Coronary artery (tissue), 2 donors: ENCODE data around the gene PERM1.

Source experiments
- DNase-seq: peaks from one replicate; pipeline ENCODE4 v3.0.0-alpha.2; 2017; ENCODE audit warnings: low spot score
- H3K27ac ChIP-seq, 2 donors: fragments of 200-600 bp; sonication (generic); one replicate each; pipeline ENCODE4 v1.5.1; 2016 to 2019
- H3K4me3 ChIP-seq: fragments of 200-600 bp; sonication (generic); 2 replicates; pipeline ENCODE4 v1.5.1; 2016; ENCODE audit warnings: mild to moderate bottlenecking, moderate library complexity
- TF ChIP-seq, protein P1 (sequence below): fragments of 200-600 bp; sonication (generic); IDR thresholded peaks from one replicate; pipeline ENCODE4 v1.5.1; 2019; ENCODE audit warnings: antibody characterized with exemption

The PERM1 gene

DNA sequence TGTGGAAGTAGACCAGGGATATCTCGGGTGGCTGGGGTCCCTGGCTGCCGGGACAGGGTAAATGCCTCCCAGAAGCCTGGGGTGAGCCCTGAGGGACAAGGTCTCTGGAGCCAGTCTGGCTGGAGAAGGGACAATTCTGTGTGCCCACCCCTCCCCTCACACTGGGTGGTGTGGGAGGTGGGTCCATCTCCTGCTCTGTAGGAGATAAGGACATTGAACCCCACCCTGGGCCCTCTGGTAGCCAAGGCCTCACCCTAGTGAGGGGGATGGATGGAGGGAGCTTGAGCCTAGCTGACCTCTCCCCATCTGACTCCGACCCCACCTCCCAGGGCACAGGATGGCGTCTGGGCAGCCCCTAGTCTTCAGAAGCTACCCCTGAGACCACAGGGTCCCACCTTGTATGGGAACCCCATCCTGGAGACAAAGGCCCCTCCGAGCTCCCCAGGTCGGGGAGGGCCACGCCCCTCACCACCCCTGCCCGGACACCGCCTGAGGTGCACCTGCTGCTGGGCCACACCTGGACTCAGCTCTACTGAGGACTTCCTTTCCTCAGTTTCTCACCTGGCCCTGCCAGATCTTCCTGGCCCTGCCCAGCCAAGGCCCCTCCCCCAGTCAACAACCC is 42.4 kb upstream of the PERM1 start:
- TF ChIP-seq, protein P1, sequence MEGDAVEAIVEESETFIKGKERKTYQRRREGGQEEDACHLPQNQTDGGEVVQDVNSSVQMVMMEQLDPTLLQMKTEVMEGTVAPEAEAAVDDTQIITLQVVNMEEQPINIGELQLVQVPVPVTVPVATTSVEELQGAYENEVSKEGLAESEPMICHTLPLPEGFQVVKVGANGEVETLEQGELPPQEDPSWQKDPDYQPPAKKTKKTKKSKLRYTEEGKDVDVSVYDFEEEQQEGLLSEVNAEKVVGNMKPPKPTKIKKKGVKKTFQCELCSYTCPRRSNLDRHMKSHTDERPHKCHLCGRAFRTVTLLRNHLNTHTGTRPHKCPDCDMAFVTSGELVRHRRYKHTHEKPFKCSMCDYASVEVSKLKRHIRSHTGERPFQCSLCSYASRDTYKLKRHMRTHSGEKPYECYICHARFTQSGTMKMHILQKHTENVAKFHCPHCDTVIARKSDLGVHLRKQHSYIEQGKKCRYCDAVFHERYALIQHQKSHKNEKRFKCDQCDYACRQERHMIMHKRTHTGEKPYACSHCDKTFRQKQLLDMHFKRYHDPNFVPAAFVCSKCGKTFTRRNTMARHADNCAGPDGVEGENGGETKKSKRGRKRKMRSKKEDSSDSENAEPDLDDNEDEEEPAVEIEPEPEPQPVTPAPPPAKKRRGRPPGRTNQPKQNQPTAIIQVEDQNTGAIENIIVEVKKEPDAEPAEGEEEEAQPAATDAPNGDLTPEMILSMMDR = no peak
- Histone ChIP-seq H3K4me3 (no peak overlapping the region), H3K27ac (peak overlapping the region in 1 of 2 donors; percentile 1)
- no peak for DNase-seq

GRCh38 chr1:1023700-1024099 is 41.8 kb upstream of the PERM1 start:
- DNase-seq = no peak
- Histone ChIP-seq H3K27ac (no peak overlapping the region), H3K4me3 (no peak overlapping the region)
- TF ChIP-seq, protein P1 = no peak

DNA sequence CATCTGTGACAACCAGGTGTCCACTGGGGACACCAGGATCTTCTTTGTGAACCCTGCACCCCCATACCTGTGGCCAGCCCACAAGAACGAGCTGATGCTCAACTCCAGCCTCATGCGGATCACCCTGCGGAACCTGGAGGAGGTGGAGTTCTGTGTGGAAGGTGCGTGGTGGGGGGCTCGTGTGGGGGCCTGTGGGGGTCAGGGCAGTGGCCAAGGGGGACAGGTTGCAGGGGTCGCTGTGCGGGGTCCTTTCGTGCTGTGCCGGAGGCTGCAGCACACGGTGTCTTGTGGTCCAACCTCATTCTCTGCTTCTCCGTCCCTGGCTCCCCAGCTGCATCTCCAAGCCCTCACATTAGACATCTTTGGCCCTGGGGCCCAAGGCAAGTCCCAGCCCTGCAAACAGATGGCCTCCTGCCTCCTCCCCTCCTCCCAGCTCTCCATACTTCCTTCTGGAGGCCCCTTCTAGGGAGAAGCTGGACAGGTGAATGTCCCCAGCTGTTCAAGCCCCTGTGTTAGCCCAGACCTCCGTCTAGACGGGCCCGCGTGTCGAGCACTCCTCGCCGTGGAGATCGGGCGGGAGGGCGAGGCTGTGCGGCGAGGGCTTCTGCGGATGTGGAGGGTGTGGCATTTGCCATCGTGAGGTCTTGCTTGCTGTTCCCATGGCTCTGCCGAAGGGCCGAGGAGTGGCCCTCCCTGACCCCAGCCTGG is 40.6 kb upstream of the PERM1 start:
- DNase-seq = no peak
- TF ChIP-seq, protein P1 = no peak

DNA sequence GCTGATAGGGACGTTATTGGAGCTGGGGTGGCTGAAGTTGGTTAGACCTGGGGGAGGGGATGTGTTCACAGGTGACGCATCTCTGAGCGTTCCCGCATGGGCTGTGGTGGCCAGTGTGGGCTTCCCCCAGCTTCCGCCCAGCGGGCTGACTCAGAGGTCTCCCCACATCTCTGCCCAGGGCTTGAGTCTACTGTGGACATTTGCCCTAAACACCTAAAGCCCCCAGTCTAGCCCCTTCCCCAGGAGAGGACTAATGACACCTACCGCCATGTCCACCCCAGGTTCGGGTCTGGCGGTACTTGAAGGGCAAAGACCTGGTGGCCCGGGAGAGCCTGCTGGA is 40.0 kb upstream of the PERM1 start:
- Histone ChIP-seq H3K27ac (no peak overlapping the region), H3K4me3 (no peak overlapping the region)
- TF ChIP-seq, protein P1 = no peak
- no peak for DNase-seq

More for the DNA sequence above, 40.6 kb upstream of the PERM1 start:
- Histone ChIP-seq H3K4me3 (no peak overlapping the region), H3K27ac (no peak overlapping the region)

- H3K4me3 ChIP-seq = peak overlapping the region; percentile 85
- no peak for DNase-seq
- no peak overlapping the region for H3K27ac ChIP-seq
- TF ChIP-seq, protein P1 = no peak
These were observed 39.4 kb upstream of the PERM1 start for GRCh38 chr1:1021010-1021919.

GRCh38 chr1:1020415-1021009 is 38.6 kb upstream of the PERM1 start:
- H3K4me3 ChIP-seq = peak overlapping the region; percentile 85
- H3K27ac ChIP-seq = peak overlapping the region in 1 of 2 donors; percentile 96

More at GRCh38 chr1:1020415-1021009, 38.6 kb upstream of the PERM1 start:
- DNase-seq = no peak
- TF ChIP-seq, protein P1 = no peak
